ENCODE results near the gene SLC39A11.

The SLC39A11 gene

GRCh38 chr17:72870367-72870985, 222.0 kb downstream of the SLC39A11 start:
- no peak for DNase-seq (ENCODE audit: low read depth)

GRCh38 chr17:72869630-72870029, 222.9 kb downstream of the SLC39A11 start:
- no peak for DNase-seq (ENCODE audit: low read depth)

- DNase-seq (ENCODE audit: low read depth): no peak
These were observed 226.5 kb downstream of the SLC39A11 start for GRCh38 chr17:72865954-72866353.

- DNase-seq (ENCODE audit: low read depth): no peak
These were observed 228.8 kb downstream of the SLC39A11 start for GRCh38 chr17:72863526-72864211.

- no peak for DNase-seq (ENCODE audit: low read depth)
These were observed 230.1 kb downstream of the SLC39A11 start for GRCh38 chr17:72862276-72862999.

- DNase-seq (ENCODE audit: low read depth): no peak
These were observed 230.7 kb downstream of the SLC39A11 start for GRCh38 chr17:72861811-72862210.

- DNase-seq (ENCODE audit: low read depth): no peak
These were observed 231.7 kb downstream of the SLC39A11 start for GRCh38 chr17:72860778-72861177.

GRCh38 chr17:72858826-72859495, 233.5 kb downstream of the SLC39A11 start:
- DNase-seq (ENCODE audit: low read depth): no peak

- no peak for DNase-seq (ENCODE audit: low read depth)
These were observed 238.8 kb downstream of the SLC39A11 start for GRCh38 chr17:72853440-72854415.

- no peak for DNase-seq (ENCODE audit: low read depth)
These were observed 240.1 kb downstream of the SLC39A11 start for GRCh38 chr17:72852277-72852938.

- DNase-seq (ENCODE audit: low read depth): no peak
These were observed 241.9 kb downstream of the SLC39A11 start for GRCh38 chr17:72850410-72851118.

GRCh38 chr17:72846399-72846798, 246.1 kb downstream of the SLC39A11 start:
- DNase-seq (ENCODE audit: low read depth): no peak

- DNase-seq (ENCODE audit: low read depth): no peak
These were observed 248.9 kb downstream of the SLC39A11 start for GRCh38 chr17:72843591-72843990.

GRCh38 chr17:72840019-72840418, 252.5 kb downstream of the SLC39A11 start:
- DNase-seq (ENCODE audit: low read depth): no peak

GRCh38 chr17:72839131-72839725, 253.3 kb downstream of the SLC39A11 start:
- no peak for DNase-seq (ENCODE audit: low read depth)

GRCh38 chr17:72838581-72838980, 253.9 kb downstream of the SLC39A11 start:
- DNase-seq (ENCODE audit: low read depth): no peak

- no peak for DNase-seq (ENCODE audit: low read depth)
These were observed 254.4 kb downstream of the SLC39A11 start for GRCh38 chr17:72838068-72838467.

- no peak for DNase-seq (ENCODE audit: low read depth)
These were observed 255.2 kb downstream of the SLC39A11 start for GRCh38 chr17:72837335-72837734.

- DNase-seq (ENCODE audit: low read depth): no peak
These were observed 259.2 kb downstream of the SLC39A11 start for GRCh38 chr17:72833128-72833765.
